VCaP (cell line): Measurements from ENCODE around the gene ABCC1.
A peak's percentile ranks its signal among the peaks of the same experiment; 100 is the strongest.

Experiments used
- H3K27ac ChIP-seq: fragments of 450-650 bp; 2 replicates; pipeline ENCODE4 v1.5.1; 2017
- CTCF ChIP-seq: fragments of 450-650 bp; conservative IDR thresholded peaks from 2 replicates; pipeline ENCODE4 v1.5.1; 2017; ENCODE audit warnings: mild to moderate bottlenecking, moderate library complexity

ABCC1 gene

GRCh38 chr16:16032271-16032979, 83.0 kb downstream of the ABCC1 start:
- no peak for TF ChIP-seq CTCF
- H3K27ac ChIP-seq: no peak overlapping the region

- H3K27ac ChIP-seq: no peak overlapping the region
- no peak for TF ChIP-seq CTCF
These were observed 83.8 kb downstream of the ABCC1 start for GRCh38 chr16:16033208-16033717.

- no peak for TF ChIP-seq CTCF
- H3K27ac ChIP-seq: no peak overlapping the region
These were observed 87.0 kb downstream of the ABCC1 start for GRCh38 chr16:16036359-16036792.

GRCh38 chr16:16037521-16037920, 88.1 kb downstream of the ABCC1 start:
- no peak for TF ChIP-seq CTCF
- no peak overlapping the region for H3K27ac ChIP-seq

- no peak overlapping the region for H3K27ac ChIP-seq
These were observed 88.6 kb downstream of the ABCC1 start for GRCh38 chr16:16037970-16038369.

GRCh38 chr16:16038950-16039349, 89.5 kb downstream of the ABCC1 start:
- TF ChIP-seq CTCF: no peak
- no peak overlapping the region for H3K27ac ChIP-seq

More at GRCh38 chr16:16037970-16038369, 88.6 kb downstream of the ABCC1 start:
- no peak for TF ChIP-seq CTCF

- peak overlapping the region; percentile 76 for H3K27ac ChIP-seq
- no peak for TF ChIP-seq CTCF
These were observed 91.9 kb downstream of the ABCC1 start for GRCh38 chr16:16041196-16041892.
